HG03108 (cell line): ENCODE results near the gene FLT3.
A peak's percentile ranks its signal among the peaks of the same experiment; 100 is the strongest.

Source experiments
- ATAC-seq: cut with Tn5 transposase; IDR thresholded peaks from one replicate; pipeline ENCODE4 v1.9.1; 2021; ENCODE audit warnings: moderate library complexity; ENCODE audit not compliant: unreplicated experiment

The FLT3 gene

DNA sequence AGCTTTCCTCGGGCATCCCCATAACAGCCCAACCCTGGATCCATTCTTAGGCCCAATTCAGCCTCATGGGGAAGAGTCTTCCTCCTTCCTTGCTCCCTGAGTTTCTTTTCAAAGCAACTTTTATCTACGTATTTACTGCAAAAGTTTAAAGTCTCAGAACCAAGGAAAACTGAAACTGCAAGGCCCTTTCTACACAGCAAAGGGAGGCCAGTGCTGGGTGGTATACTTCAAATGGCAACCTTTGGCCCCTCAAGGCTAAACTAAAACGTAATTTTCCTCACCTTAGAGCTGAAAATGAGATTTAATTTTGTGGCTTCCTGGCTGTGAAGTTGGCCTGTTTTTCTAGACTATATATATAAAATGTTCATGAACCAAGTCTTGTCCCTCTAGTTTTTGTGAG is 136.9 kb downstream of the FLT3 start:
- ATAC-seq, result no peak

GRCh38 chr13:27962982-27963381 is 137.4 kb downstream of the FLT3 start:
- ATAC-seq, result no peak

DNA sequence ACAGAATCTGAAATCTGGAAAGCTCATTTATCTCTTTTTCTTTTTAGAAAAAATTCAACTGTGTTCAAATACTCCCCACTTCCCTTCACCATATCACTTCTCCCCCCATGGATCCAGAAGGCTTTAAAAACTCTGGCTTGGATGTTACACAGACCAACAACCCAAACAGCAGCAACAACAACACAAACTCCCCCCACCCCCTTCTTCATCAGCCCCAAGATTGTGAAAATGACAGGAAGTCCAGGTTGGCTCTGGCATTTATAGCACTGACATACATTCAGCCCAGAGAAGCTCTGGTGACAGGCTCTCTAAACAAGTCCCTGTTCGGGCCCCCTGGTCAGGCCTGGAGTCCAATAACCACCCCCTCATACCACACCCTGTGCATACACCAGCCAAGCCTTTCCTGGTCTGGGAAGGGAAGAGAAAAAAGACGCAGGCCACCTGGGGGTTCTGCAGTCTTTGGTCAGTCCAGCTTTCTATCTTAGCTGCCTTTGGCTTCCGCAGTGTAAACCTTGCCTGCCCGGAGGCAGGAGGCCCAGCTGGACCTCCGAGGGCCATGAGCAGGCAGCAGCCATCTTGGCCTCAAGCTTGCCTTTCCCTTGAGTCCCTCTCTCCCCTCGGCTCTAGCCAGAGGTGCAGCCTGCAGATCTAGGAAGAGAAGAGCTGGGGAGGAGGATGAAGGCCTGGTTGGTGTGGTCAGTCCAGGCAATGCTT is 138.1 kb downstream of the FLT3 start:
- no peak for ATAC-seq

DNA sequence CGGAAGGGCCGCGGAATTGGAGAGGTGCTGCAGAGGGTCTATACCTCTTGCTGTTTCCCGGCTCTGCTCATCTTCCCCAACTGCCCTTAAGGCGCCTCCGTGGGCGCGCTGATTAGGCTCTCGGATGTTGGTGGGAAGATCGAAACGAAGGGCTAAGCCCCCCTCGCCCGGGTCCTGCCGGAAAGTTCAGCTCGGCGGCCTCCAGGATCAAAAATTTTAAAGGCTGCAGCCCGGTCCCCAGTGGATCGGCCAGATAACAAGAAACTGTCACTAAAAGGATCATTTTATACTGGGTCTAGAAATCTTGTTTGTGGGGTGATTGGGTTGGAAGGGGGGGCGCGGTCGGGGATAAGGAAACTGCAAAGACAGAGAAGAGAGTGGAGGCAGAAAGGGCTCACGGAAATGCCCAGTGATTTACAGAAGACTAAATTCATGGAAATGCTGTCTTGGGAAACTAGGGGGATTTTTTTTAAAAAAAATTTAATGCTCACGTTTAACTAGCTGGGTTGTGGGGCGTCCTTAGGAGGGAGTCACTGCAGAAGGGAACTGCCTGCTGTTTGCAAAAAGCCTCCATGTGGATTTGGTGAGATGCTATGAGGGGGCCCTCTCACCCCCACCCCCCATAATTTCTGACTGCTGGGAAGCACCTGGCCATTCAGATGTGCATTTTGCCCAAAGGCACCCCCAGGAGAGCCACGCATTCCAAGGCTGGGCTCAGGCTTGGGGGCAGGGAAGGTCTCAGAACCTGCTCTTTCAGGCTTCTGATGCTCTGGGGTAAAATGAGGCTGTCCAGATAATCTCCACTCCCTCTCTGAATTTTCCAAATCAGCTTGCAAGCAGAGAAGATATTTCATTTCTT is 138.9 kb downstream of the FLT3 start:
- no peak for ATAC-seq

DNA sequence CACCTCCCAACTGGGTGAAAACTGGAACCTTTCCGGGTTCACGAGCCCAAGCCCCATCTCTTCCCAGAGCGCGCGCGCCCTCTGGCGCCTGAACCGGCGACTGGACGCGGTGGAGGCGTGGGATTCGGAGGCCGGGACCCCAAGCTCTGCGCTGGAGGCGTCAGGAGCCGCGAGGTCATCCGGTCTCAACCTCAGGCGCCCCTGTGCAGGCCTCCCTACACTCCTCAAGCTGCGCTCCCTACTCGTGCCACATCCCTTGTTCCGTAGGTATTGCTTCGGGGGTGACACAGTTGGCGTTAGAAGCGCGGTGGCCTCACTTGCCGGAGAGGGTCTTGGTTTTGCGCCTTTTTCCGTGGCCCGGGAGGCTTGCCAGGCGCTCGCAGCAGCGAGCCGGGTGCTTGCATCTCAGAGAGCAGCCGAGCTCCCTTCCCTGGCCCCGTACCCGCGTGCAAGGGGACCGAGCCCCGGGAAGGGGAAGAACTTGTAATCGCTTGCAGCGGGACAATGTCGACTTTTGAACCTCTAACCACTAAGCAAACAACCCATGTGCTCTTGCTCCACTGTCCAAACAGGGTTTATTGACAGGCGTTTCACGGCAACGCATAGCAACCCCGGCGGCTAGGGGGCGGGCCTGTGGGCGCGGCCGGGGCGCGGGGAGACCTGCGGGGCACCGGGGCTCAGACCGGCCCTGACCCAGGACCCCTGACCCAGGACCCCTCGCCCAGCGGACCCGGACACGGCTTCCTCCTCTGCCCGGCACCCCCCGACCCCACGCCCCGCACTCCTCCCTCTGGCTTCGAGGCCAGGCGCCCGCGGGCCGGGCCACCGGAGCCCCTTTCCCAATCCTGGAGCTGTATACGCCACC is 139.8 kb downstream of the FLT3 start:
- ATAC-seq, result no peak

DNA sequence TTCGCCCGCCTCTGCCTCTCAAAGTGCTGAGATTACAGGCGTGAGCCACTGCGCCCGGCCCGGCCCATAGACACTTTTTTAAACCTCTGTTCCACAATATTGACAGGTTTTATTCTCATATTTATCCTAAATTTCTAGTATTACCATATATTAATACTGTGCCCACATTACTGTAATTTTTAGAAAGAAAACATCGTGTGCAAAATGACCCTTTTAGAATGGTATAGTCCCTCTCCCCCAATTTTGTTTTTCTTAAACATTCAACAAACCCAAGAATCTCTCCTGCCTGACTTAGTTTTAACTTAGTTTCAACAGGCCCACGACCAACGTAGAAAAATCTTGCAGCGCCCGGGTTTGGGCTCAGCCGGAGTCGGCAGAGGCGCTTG is 140.4 kb downstream of the FLT3 start:
- ATAC-seq, result no peak

DNA sequence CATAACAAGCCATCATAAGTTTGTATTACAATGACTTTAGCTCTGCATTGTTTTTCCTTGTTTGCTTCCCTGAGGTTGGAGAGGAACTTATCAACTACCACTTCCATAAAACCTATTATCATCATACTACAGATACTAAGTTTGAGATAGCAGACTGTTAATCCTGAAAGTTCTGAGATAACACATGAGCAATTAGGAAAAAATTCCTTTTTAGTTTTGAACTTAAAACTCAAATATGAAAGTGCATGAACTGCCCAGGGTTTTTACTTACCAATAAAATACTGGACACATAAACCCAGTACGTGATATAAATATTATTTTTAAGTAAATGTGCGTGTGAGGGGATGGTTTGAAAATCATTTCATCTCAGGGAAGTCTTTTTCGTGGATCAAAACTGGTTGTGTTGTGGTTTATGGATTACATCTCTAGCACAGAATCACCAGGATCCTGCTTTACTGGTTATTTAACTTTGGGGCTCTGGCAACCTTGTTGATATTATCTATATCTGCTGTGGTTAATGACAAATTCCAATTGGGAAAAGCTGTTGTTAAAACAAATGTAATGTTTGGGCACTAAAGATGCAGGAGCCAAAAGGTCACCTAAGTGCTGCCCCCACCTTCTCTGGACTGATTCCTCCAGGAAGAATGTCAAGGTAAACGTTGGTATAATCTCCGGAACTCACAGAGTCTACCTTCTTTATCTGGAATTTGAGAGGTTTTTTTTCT is 143.6 kb downstream of the FLT3 start:
- no peak for ATAC-seq

DNA sequence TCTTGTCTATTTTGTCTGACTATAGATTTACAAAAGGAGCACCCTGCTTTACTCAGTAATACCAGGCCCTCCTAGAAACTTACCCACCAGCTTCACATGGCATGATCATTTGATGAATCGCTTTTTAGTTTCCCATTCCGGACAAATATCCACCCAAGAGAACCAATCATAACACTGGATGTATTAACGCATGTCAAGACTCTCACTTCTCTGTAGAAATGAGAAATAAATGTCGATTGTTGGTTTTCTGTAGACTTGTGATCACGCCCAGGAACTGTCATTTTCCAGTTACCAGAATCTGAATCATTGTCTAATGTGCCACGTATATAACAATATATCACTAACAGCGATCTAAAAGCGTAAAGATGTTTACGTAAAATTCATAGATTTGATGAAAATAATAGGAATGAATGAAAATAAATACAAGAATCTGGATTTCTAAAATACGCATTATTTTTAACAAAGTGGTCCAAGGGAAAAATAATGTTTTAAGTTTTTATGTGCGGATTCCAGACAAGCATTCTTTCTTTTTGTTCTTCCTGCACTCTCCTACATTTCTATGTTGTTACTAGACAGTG is 145.3 kb downstream of the FLT3 start:
- ATAC-seq, result no peak

GRCh38 chr13:27954406-27954851 is 145.9 kb downstream of the FLT3 start:
- peak; percentile 21 for ATAC-seq

DNA sequence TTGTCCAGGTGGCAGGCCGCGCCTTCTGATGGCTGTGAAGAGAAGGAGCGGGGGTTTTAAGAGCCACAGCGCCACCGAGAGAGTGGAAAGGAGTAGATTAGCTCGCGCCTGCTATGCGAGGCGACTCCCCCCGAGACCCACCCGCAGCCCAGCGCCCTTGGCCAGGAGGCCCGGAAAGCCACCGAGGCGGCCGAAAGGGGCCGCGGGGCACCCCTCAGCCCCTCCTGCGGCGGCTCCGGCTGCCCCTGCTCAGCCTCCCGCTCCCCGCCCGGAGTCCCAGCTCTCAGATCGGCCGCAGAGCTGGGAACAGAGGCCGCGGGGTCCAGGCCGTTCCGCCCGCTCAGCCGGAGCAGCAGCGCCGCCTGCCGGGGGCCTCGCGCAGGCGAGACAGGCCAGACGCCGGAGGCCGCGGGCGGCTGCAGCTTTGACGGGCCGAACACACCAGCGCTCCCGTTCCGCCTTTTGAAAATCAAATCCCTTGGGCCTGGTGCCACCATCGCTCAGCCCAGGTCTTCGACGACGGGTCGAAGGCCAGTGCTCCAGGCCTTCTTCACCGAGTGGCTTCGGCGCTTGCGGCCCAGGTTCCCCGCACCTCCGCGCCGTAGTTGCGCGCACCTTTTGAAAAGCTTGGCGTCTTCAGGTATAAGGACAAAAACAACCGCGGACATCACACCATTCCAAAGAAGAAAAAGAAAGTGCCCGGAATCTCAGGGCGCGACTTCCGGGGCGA is 146.5 kb downstream of the FLT3 start:
- peak; percentile 86 for ATAC-seq
